Endothelial cell of umbilical vein (primary cell): ENCODE results near the gene PRRT1B. TPM values are rescaled to one million over a fixed set of nuclear protein-coding genes. Genes with fewer than 3 reads are reported as not detected.

ENCODE experiments used
- BruUV-seq: library from RNA; stranded (reverse); fragments of 400-500 nt; replicated peaks from 2 replicates; lab custom pipeline; 2021; lab: Mats Ljungman, UMichigan
- CTCF ChIA-PET: fragments of 300-600, 350-600 bp; sonication (Branson Sonifier 250); formaldehyde crosslinking; loops from one replicate; lab custom pipeline; 2021; ENCODE audit warnings: antibody characterized with exemption, inconsistent platforms; lab: Charles Lee
- POLR2A ChIA-PET: fragments of 300-600, 350-600 bp; sonication (Branson Sonifier 250); formaldehyde crosslinking; loops from one replicate; lab custom pipeline; 2021; ENCODE audit warnings: antibody characterized with exemption, inconsistent platforms; lab: Charles Lee
- DNase-seq: peaks from one replicate; pipeline ENCODE4 v3.0.0-alpha.2; 2011; ENCODE audit warnings: low read depth, low spot score
- FAIRE-seq: peaks from 2 replicates; lab custom pipeline; 2011; peaks lifted over from hg19 to GRCh38; lab: Jason Lieb, UNC
- H2AFZ ChIP-seq: 2 replicates; pipeline ENCODE4 v1.6.0; 2012; ENCODE audit warnings: low read depth, low read length, control low read depth, inconsistent platforms
- H3K27ac ChIP-seq: 2 replicates; pipeline ENCODE4 v1.5.1; 2011; ENCODE audit warnings: low read depth, mild to moderate bottlenecking, control low read depth, low read length, moderate library complexity; ENCODE audit not compliant: insufficient read depth
- H3K27me3 ChIP-seq, 2 experiments: 2 replicates each; pipeline versions ENCODE4 v1.6.0 to v1.6.1; 2011; ENCODE audit warnings: low read length in 2 of 2, mixed read lengths in 1 of 2; ENCODE audit not compliant: control insufficient read depth in 2 of 2, insufficient read depth in 2 of 2
- H3K36me3 ChIP-seq, 2 experiments: 2 replicates in 1 of 2; 3 replicates in 1 of 2; pipeline ENCODE4 v1.5.1; 2011; ENCODE audit warnings: low read length in 2 of 2, mild to moderate bottlenecking in 1 of 2, moderate library complexity in 1 of 2; ENCODE audit not compliant: control insufficient read depth in 2 of 2, insufficient read depth in 2 of 2; ENCODE audit errors: extremely low read depth in 1 of 2
- H3K4me1 ChIP-seq: 3 replicates; pipeline ENCODE4 v1.5.1; 2011; ENCODE audit warnings: mild to moderate bottlenecking, low read length; ENCODE audit not compliant: control insufficient read depth, insufficient read depth; ENCODE audit errors: extremely low read depth
- H3K4me2 ChIP-seq: 2 replicates; pipeline ENCODE4 v1.6.1; 2011; ENCODE audit warnings: low read length, control low read depth, mixed read lengths; ENCODE audit not compliant: insufficient read depth
- H3K4me3 ChIP-seq, 3 experiments: fragments of 200-600 bp in 1 of 3; sonication (generic), shearing (Covaris generic) in 1 of 3; replicated peaks in 1 of 3; 2 replicates each; pipeline ENCODE4 v1.5.1; 2011 to 2016; ENCODE audit warnings: control low read depth in 3 of 3, low read length in 3 of 3, mild to moderate bottlenecking in 2 of 3, inconsistent platforms in 1 of 3, low read depth in 1 of 3, moderate library complexity in 1 of 3; ENCODE audit not compliant: insufficient read depth in 1 of 3
- H3K79me2 ChIP-seq: 2 replicates; pipeline ENCODE4 v1.6.0; 2012; ENCODE audit warnings: low read length, inconsistent platforms; ENCODE audit not compliant: control insufficient read depth, insufficient read depth
- H3K9ac ChIP-seq: replicated peaks from 2 replicates; pipeline ENCODE3; 2011; ENCODE audit warnings: low read length, control low read depth; ENCODE audit not compliant: insufficient read depth; ENCODE audit errors: extremely low read depth
- H3K9me1 ChIP-seq: replicated peaks from 3 replicates; pipeline ENCODE4 v1.6.0; 2011; ENCODE audit warnings: mild to moderate bottlenecking, low read length; ENCODE audit not compliant: control insufficient read depth, insufficient read depth; ENCODE audit errors: extremely low read depth
- H3K9me3 ChIP-seq: replicated peaks from 2 replicates; pipeline ENCODE4 v1.5.1; 2012; ENCODE audit warnings: low read length, inconsistent platforms; ENCODE audit not compliant: control insufficient read depth, insufficient read depth
- H4K20me1 ChIP-seq: replicated peaks from 2 replicates; pipeline ENCODE3; 2011; ENCODE audit warnings: mild to moderate bottlenecking, low read length; ENCODE audit not compliant: control insufficient read depth, insufficient read depth; ENCODE audit errors: extremely low read depth
- EZH2 ChIP-seq: IDR thresholded peaks from 2 replicates; pipeline ENCODE4 v1.6.1; 2012; ENCODE audit warnings: borderline replicate concordance, low read depth, mild to moderate bottlenecking, moderate library complexity, low read length, inconsistent platforms; ENCODE audit not compliant: severe bottlenecking
- FOS ChIP-seq: IDR thresholded peaks from 2 replicates; pipeline ENCODE4 v1.6.1; 2011; ENCODE audit warnings: mild to moderate bottlenecking, low read length, moderate library complexity, borderline replicate concordance; ENCODE audit not compliant: insufficient read depth
- GATA2 ChIP-seq: IDR thresholded peaks from 2 replicates; pipeline ENCODE4 v1.7.0; 2011; ENCODE audit warnings: low read depth, mild to moderate bottlenecking, moderate library complexity, mixed read lengths, low read length; ENCODE audit not compliant: insufficient read length, insufficient read depth
- JUN ChIP-seq: IDR thresholded peaks from 2 replicates; pipeline ENCODE4 v1.6.1; 2011; ENCODE audit warnings: borderline replicate concordance, low read depth; ENCODE audit not compliant: insufficient read length, insufficient read depth
- MYC ChIP-seq: IDR thresholded peaks from one replicate; pipeline ENCODE4 v1.6.1; 2011; ENCODE audit warnings: mild to moderate bottlenecking, low read depth, low read length
- POLR2A ChIP-seq: IDR thresholded peaks from 2 replicates; pipeline ENCODE4 v1.6.1; 2012; ENCODE audit warnings: low read depth, mild to moderate bottlenecking, control low read depth, low read length
- dilution Hi-C: fragments of 300-500 bp; cut with MboI; formaldehyde crosslinking; loops from one replicate; pipeline ENCODE4 v1.15.0; 2019; ENCODE audit warnings: low sequenced_read_pairs; ENCODE audit not compliant: extremely low pct_ligation_motif_present
- intact Hi-C: fragments of 100-400 bp; cut with micrococcal nuclease; formaldehyde crosslinking; loops from one replicate; pipeline ENCODE4 v1.10.0; 2022
- polyA plus RNA-seq, 4 experiments: library from polyadenylated mRNA; depleted of rRNA in 3 of 4; stranded (reverse) in 3 of 4; unstranded in 1 of 4; fragments of >200 nt; gene quantifications; 2 replicates each; pipeline versions ENCODE4 v1.2.1 to v1.2.3, GENCODE V29; 2011 to 2012; ENCODE audit warnings: missing spikeins in 1 of 4
- total RNA-seq: library from RNA; stranded (reverse); gene quantifications from 2 replicates; pipeline ENCODE4 v1.2.3, GENCODE V29; 2021
- TF ChIP-seq, protein P1 (sequence below), 2 donors: IDR thresholded peaks; 1 replicate in 1 of 2; 2 replicates in 1 of 2; pipeline ENCODE4 v1.5.1; 2011; ENCODE audit warnings: low read length in 2 of 2, mild to moderate bottlenecking in 2 of 2, moderate library complexity in 2 of 2, control low read depth in 1 of 2, inconsistent platforms in 1 of 2, low read depth in 1 of 2; ENCODE audit not compliant: insufficient read depth in 1 of 2; ENCODE audit errors: extremely low read depth in 1 of 2
- TF ChIP-seq, protein P2 (sequence below): IDR thresholded peaks from 2 replicates; pipeline ENCODE4 v1.6.1; 2011; ENCODE audit not compliant: insufficient read depth, insufficient read length

The PRRT1B gene
- total and polyA plus RNA-seq, 2 donors (not counting 3 experiments of a cell fraction or from before 2014, with no cell fraction given), result not detected

DNA sequence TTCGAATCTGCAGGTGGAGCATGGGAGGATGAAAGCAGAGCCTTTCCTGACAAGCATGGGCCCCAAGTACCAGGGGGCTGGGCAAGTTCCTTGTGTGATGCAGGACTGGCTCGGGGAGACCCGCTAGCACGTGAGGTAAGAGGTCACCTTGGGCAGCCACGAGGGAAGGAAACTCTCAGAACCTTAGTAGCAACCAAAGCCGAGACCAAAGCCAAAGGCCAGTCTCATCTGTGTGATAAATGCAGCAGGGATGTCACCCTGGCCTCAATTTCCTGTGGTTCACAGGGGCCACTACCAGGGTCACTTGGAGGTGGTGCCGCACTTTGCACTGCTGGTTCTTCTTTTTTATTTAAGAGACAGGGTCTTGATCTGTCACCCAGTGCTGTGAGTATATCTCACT, 39.5 kb downstream of the PRRT1B start:
- dilution Hi-C loops (no loop called here), intact Hi-C loops (loop anchor here (10.0 kb wide), 1 partner anchor 50 kb away; the partner anchor contains the start of gene UCK1)
- Histone ChIP-seq H3K4me1 (no peaks in the 10 kb centered on the region), H2AFZ (no peak overlapping the region), H3K9me3 (no peaks in the 10 kb centered on the region), H4K20me1 (no peaks in the 10 kb centered on the region), H3K9me1 (no peaks in the 10 kb centered on the region), H3K4me2 (no peak overlapping the region), H3K79me2 (no peaks in the 10 kb centered on the region), H3K36me3 (peaks cover 12 to 58% of the 10 kb centered on the region in 2 experiments), H3K4me3 (no peak overlapping the region), H3K27ac (no peak overlapping the region), H3K27me3 (no peaks in the 10 kb centered on the region), H3K9ac (no peak overlapping the region)
- TF ChIP-seq MYC, result no peak
- TF ChIP-seq, protein P1, sequence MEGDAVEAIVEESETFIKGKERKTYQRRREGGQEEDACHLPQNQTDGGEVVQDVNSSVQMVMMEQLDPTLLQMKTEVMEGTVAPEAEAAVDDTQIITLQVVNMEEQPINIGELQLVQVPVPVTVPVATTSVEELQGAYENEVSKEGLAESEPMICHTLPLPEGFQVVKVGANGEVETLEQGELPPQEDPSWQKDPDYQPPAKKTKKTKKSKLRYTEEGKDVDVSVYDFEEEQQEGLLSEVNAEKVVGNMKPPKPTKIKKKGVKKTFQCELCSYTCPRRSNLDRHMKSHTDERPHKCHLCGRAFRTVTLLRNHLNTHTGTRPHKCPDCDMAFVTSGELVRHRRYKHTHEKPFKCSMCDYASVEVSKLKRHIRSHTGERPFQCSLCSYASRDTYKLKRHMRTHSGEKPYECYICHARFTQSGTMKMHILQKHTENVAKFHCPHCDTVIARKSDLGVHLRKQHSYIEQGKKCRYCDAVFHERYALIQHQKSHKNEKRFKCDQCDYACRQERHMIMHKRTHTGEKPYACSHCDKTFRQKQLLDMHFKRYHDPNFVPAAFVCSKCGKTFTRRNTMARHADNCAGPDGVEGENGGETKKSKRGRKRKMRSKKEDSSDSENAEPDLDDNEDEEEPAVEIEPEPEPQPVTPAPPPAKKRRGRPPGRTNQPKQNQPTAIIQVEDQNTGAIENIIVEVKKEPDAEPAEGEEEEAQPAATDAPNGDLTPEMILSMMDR (IDR thresholded peaks at IDR 0.05; ENCODE audit: extremely low read depth in 1 of 2, insufficient read depth in 1 of 2, low read depth in 1 of 2, low read length in 2 of 2), result no peak
- TF ChIP-seq, protein P2, sequence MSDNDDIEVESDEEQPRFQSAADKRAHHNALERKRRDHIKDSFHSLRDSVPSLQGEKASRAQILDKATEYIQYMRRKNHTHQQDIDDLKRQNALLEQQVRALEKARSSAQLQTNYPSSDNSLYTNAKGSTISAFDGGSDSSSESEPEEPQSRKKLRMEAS, result no peak
- no peak for TF ChIP-seq JUN
- TF ChIP-seq EZH2, result no peak
- no peak for TF ChIP-seq GATA2
- no peak for TF ChIP-seq POLR2A
- TF ChIP-seq FOS, result no peak
- ChIA-PET POLR2A (no interaction called here), CTCF (interaction anchor here (1.3 to 1.4 kb wide), 2 partner anchors 160 to 235 kb away, joined by 3 to 7 read pairs; no protein-coding TSS in a partner anchor)
- no TSS peak for BruUV-seq
- DNase-seq (no peak), FAIRE-seq (no peak)
